Measurements from ENCODE around the gene SCD5. TPM values are rescaled to one million over a fixed set of nuclear protein-coding genes. Genes with fewer than 3 reads are reported as not detected.
A peak's percentile ranks its signal among the peaks of the same experiment; 100 is the strongest.

Gene SCD5
- total and polyA plus RNA-seq, 12 donors, result 85.9 to 585 (median 229) TPM

DNA sequence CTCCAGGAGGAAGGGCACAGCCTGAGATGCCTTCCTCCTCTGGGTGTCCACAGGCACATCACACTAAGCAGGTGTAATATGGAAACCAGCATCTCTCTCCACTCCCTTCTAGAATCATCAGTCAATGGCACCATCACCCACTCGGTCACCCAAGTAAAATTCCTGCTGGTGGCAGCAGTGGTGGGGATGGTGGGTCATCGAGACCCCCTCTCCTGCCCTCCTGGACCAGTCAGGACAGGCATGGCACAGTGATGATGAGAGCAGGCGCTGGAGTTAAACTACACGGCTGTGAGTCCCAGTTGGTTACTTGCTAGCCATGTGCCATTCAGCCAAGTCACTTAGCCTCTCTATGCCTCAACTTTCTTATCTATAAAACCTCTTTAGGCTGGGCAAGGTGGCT is 42.5 kb downstream of the SCD5 start:
- Histone ChIP-seq H3K27ac (peak overlapping the region in 1 of 5 donors; percentile 17), H3K36me3 (replicated peaks in 1 of 2) (no peaks in the 10 kb centered on the region), H3K4me1 (replicated peaks in 1 of 2) (peaks cover 37 to 46% of the 10 kb centered on the region in 2 donors), H3K9me3 (replicated peaks in 1 of 3) (no peaks in the 10 kb centered on the region), H3K4me3 (no peak overlapping the region), H3K27me3 (no peaks in the 10 kb centered on the region)
- TF ChIP-seq, protein P1, sequence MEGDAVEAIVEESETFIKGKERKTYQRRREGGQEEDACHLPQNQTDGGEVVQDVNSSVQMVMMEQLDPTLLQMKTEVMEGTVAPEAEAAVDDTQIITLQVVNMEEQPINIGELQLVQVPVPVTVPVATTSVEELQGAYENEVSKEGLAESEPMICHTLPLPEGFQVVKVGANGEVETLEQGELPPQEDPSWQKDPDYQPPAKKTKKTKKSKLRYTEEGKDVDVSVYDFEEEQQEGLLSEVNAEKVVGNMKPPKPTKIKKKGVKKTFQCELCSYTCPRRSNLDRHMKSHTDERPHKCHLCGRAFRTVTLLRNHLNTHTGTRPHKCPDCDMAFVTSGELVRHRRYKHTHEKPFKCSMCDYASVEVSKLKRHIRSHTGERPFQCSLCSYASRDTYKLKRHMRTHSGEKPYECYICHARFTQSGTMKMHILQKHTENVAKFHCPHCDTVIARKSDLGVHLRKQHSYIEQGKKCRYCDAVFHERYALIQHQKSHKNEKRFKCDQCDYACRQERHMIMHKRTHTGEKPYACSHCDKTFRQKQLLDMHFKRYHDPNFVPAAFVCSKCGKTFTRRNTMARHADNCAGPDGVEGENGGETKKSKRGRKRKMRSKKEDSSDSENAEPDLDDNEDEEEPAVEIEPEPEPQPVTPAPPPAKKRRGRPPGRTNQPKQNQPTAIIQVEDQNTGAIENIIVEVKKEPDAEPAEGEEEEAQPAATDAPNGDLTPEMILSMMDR (IDR thresholded peaks at IDR 0.05), result no peak
- TF ChIP-seq POLR2A (IDR thresholded peaks at IDR 0.05), result no peak
- 90 to 100% (median 96%) methylated on average over 4 of the region's 4 CpGs for WGBS, 4 donors
- DNase-seq, result peak in 1 of 7 donors; percentile 38
- intact Hi-C loops (cut with DNase I), result no loop called here

DNA sequence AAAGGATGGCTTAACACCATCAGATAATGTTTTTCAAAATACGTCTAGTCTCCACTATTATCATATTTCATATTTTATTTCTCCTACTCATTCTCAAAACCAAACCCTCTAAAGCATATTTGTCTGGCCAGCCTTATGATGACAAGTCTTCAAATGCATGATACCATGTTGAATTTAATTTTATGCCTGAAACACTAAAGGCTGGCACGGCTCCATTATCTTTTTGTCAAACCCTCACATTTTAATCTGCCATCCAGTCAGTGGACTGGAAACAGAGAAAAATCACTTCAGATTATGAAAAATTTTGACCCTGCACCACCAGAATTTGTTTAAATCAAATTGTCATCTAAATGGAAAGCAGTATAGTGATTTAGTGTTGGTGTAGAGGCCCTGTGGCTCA is 42.9 kb downstream of the SCD5 start:
- DNase-seq, result no peak
- intact Hi-C loops (cut with DNase I), result no loop called here
- no peak overlapping the region for H3K4me3 ChIP-seq
- TF ChIP-seq POLR2A (IDR thresholded peaks at IDR 0.05), result no peak
- TF ChIP-seq, protein P1 (IDR thresholded peaks at IDR 0.05), result no peak
- peak overlapping the region in 1 of 5 donors; percentile 83 for H3K27ac ChIP-seq
- no peaks in the 10 kb centered on the region for H3K27me3 ChIP-seq
- no peaks in the 10 kb centered on the region for H3K36me3 ChIP-seq (replicated peaks in 1 of 2)
- 70 to 84% (median 75%) methylated on average over 2 of the region's 2 CpGs for WGBS, 4 donors
- no peaks in the 10 kb centered on the region for H3K9me3 ChIP-seq (replicated peaks in 1 of 3)
- peaks cover 37 to 46% of the 10 kb centered on the region in 2 donors for H3K4me1 ChIP-seq (replicated peaks in 1 of 2)

DNA sequence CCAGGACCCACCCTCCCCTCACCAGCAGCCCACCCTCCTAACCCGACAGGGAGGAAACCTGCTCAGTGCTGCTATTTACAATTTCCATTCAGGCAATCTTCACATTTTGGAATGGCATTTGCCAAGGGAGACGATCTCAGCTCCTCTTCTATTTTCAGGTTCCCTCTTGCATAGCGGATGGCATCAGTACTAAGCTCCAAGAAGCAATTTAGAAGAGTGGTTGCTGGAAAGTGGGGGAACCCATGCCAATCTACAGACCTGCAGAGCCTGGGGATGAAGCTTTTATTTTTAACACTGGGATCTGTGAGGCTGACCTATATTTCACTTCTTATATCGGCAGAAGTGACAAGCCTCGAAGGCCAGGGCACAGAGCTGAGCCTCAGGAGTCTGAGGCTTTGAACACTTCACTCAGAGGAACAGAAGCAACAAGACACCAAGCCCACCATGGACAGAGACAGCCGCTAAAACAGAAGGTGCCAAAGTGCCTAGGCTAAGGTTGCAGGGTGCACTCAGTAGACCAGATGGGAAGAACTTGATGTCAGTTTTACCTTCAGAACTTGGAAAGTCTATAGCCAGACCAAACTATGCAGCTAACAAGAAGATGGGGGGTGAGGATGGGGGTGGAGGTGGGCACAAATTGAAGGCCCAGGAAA is 44.0 kb downstream of the SCD5 start:
- TF ChIP-seq POLR2A (IDR thresholded peaks at IDR 0.05), result no peak
- TF ChIP-seq, protein P1 (IDR thresholded peaks at IDR 0.05), result no peak
- 46 to 50% (median 48%) methylated on average over 5 to 6 of the region's 6 CpGs for WGBS, 4 donors
- peaks cover 37 to 50% of the 10 kb centered on the region in 2 donors for H3K4me1 ChIP-seq (replicated peaks in 1 of 2)
- DNase-seq, result no peak
- H3K4me3 ChIP-seq, result no peak overlapping the region
- no peaks in the 10 kb centered on the region for H3K36me3 ChIP-seq (replicated peaks in 1 of 2)
- no peaks in the 10 kb centered on the region for H3K27me3 ChIP-seq
- H3K27ac ChIP-seq, result peak overlapping the region in 4 of 5 donors; percentile 14 to 90 (median 80)
- intact Hi-C loops (cut with DNase I), result no loop called here
- no peaks in the 10 kb centered on the region for H3K9me3 ChIP-seq (replicated peaks in 1 of 3)

DNA sequence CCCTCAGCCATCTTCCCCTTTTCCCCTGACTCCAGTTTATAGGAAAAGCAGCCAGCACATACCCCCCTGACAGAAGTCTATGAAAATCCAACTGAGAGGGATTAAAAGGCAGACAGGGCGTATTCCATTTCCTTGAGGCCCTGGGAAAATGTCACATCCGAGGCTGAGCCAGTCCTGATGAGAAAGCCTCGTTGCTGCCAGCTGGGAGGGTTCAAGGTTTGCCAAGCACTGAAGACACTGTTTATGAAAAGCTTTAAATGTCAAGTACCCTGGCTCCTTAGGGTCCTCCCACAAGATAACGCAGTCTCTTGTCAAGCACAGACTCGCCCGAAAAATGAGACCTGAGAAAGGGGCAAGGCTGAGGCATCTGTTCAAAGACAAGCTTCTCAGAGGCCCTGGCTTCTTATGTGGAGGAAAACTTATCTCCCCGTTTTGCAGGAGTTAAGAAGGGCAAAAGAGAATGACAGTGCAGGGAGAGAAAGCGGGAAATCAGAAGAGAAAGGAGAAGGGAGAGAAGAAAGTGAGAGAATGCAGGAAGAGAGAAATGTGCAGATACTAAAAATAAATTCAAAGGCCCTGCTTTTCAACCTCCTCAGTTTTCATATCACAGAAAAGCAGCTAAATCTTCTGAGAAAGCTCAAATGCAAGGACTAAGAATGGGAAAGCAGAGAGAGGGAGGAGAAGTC is 44.7 kb downstream of the SCD5 start:
- TF ChIP-seq, protein P1 (IDR thresholded peaks at IDR 0.05), result no peak
- TF ChIP-seq POLR2A (IDR thresholded peaks at IDR 0.05), result no peak
- peak; percentile 50 to 79 (median 73) for DNase-seq
- Histone ChIP-seq H3K27ac (peak overlapping the region; percentile 55 to 90 (median 83)), H3K36me3 (replicated peaks in 1 of 2) (no peaks in the 10 kb centered on the region), H3K27me3 (no peaks in the 10 kb centered on the region), H3K4me1 (replicated peaks in 1 of 2) (peaks cover 37 to 58% of the 10 kb centered on the region in 2 donors), H3K9me3 (replicated peaks in 1 of 3) (no peaks in the 10 kb centered on the region), H3K4me3 (no peak overlapping the region)
- WGBS, 4 donors, result 23 to 36% (median 26%) methylated on average over 8 of the region's 8 CpGs
- intact Hi-C loops (cut with DNase I), result no loop called here
